ENCODE results near the gene FAM20A.

The FAM20A gene

GRCh38 chr17:68513932-68514331 is 87.2 kb downstream of the FAM20A start:
- Histone ChIP-seq H3K9me3 (ENCODE audit: control extremely low read depth in 1 of 5, control insufficient read depth in 4 of 5, insufficient read depth in 2 of 5, low read depth in 1 of 5, low read length in 4 of 5) (no peaks in the 10 kb centered on the region), H3K4me1 (ENCODE audit: control extremely low read depth in 1 of 4, control insufficient read depth in 4 of 4, insufficient read depth in 4 of 4, low read length in 3 of 4) (peaks cover 15 to 52% (median 32%) of the 10 kb centered on the region in 4 experiments), H3K4me3 (ENCODE audit: control insufficient read depth in 1 of 7, extremely low read depth in 1 of 7, insufficient read depth in 4 of 7, low read depth in 2 of 7, low read length in 6 of 7) (peak overlapping the region in 6 of 7 experiments; percentile 85 to 98 (median 96)), H3K27ac (ENCODE audit: insufficient read depth in 1 of 2, low read depth in 1 of 2, low read length in 2 of 2, poor library complexity in 1 of 2, severe bottlenecking in 2 of 2) (peak overlapping the region in 1 of 2 experiments; percentile 98), H3K27me3 (replicated peaks in 2 of 5; ENCODE audit: control insufficient read depth in 4 of 5, insufficient read depth in 5 of 5, low read length in 4 of 5) (no peaks in the 10 kb centered on the region), H3K36me3 (ENCODE audit: control insufficient read depth in 4 of 4, insufficient read depth in 4 of 4, low read length in 3 of 4) (peaks cover 11 to 35% (median 27%) of the 10 kb centered on the region in 4 experiments)
- CTCF ChIA-PET, result no interaction called here
- POLR2A ChIA-PET, result no interaction called here
- no peak for DNase-seq
- WGBS (ENCODE audit: insufficient coverage), result 67% methylated on average over 2 of the region's 3 CpGs

GRCh38 chr17:68512960-68513474 is 88.2 kb downstream of the FAM20A start:
- CTCF ChIA-PET, result interaction anchor here (1.0 kb wide), 1 partner anchor 32 kb away, joined by 3 read pairs; no protein-coding TSS in a partner anchor
- Histone ChIP-seq H3K4me1 (ENCODE audit: control extremely low read depth in 1 of 4, control insufficient read depth in 4 of 4, insufficient read depth in 4 of 4, low read length in 3 of 4) (peaks cover 15 to 52% (median 32%) of the 10 kb centered on the region in 4 experiments), H3K4me3 (ENCODE audit: control insufficient read depth in 1 of 7, extremely low read depth in 1 of 7, insufficient read depth in 4 of 7, low read depth in 2 of 7, low read length in 6 of 7) (peak overlapping the region; percentile 58 to 98 (median 96)), H3K27ac (ENCODE audit: insufficient read depth in 1 of 2, low read depth in 1 of 2, low read length in 2 of 2, poor library complexity in 1 of 2, severe bottlenecking in 2 of 2) (peak overlapping the region; percentile 93 to 98), H3K27me3 (replicated peaks in 2 of 5; ENCODE audit: control insufficient read depth in 4 of 5, insufficient read depth in 5 of 5, low read length in 4 of 5) (no peaks in the 10 kb centered on the region), H3K36me3 (ENCODE audit: control insufficient read depth in 4 of 4, insufficient read depth in 4 of 4, low read length in 3 of 4) (peaks cover 11 to 28% (median 19%) of the 10 kb centered on the region in 4 experiments), H3K9me3 (ENCODE audit: control extremely low read depth in 1 of 5, control insufficient read depth in 4 of 5, insufficient read depth in 2 of 5, low read depth in 1 of 5, low read length in 4 of 5) (no peaks in the 10 kb centered on the region)
- POLR2A ChIA-PET, result interaction anchor here (0.7 to 1.1 kb wide), 2 partner anchors 24 to 77 kb away, joined by 3 to 4 read pairs; no protein-coding TSS in a partner anchor
- 0% methylated on average over 17 of the region's 20 CpGs for WGBS (ENCODE audit: insufficient coverage)
- DNase-seq, result peak in 1 of 3 donors; percentile 53

GRCh38 chr17:68512247-68512959 is 88.8 kb downstream of the FAM20A start, which contains the start of gene PRKAR1A:
Gene PRKAR1A, plus strand, starts transcription at chr17:68512430. Its CDS starts 2,970 bp downstream, at chr17:68515400.
- POLR2A ChIA-PET, result interaction anchor here (0.7 to 1.1 kb wide), 2 partner anchors 24 to 76 kb away, joined by 3 to 4 read pairs; no protein-coding TSS in a partner anchor
- peaks cover 15 to 52% (median 32%) of the 10 kb centered on the region in 4 experiments for H3K4me1 ChIP-seq (ENCODE audit: control extremely low read depth in 1 of 4, control insufficient read depth in 4 of 4, insufficient read depth in 4 of 4, low read length in 3 of 4)
- peak; percentile 96 to 97 (median 97) for DNase-seq
- peak within 1 kb of the TSS; percentile 93 to 98 for H3K27ac ChIP-seq (ENCODE audit: insufficient read depth in 1 of 2, low read depth in 1 of 2, low read length in 2 of 2, poor library complexity in 1 of 2, severe bottlenecking in 2 of 2)
- no peaks in the 10 kb centered on the region for H3K9me3 ChIP-seq (ENCODE audit: control extremely low read depth in 1 of 5, control insufficient read depth in 4 of 5, insufficient read depth in 2 of 5, low read depth in 1 of 5, low read length in 4 of 5)
- WGBS (ENCODE audit: insufficient coverage), result under 1% methylated on average over 78 of the region's 81 CpGs
- no peaks in the 10 kb centered on the region for H3K27me3 ChIP-seq (replicated peaks in 2 of 5; ENCODE audit: control insufficient read depth in 4 of 5, insufficient read depth in 5 of 5, low read length in 4 of 5)
- peaks cover 9 to 27% (median 15%) of the 10 kb centered on the region in 4 experiments for H3K36me3 ChIP-seq (ENCODE audit: control insufficient read depth in 4 of 4, insufficient read depth in 4 of 4, low read length in 3 of 4)
- H3K4me3 ChIP-seq (ENCODE audit: control insufficient read depth in 1 of 7, extremely low read depth in 1 of 7, insufficient read depth in 4 of 7, low read depth in 2 of 7, low read length in 6 of 7), result peak within 1 kb of the TSS; percentile 58 to 98 (median 96)
- CTCF ChIA-PET, result interaction anchor here (0.6 to 1.0 kb wide), 3 partner anchors 32 to 315 kb away, joined by 3 read pairs; no protein-coding TSS in a partner anchor

- Histone ChIP-seq H3K27me3 (replicated peaks in 2 of 5; ENCODE audit: control insufficient read depth in 4 of 5, insufficient read depth in 5 of 5, low read length in 4 of 5) (no peaks in the 10 kb centered on the region), H3K27ac (ENCODE audit: insufficient read depth in 1 of 2, low read depth in 1 of 2, low read length in 2 of 2, poor library complexity in 1 of 2, severe bottlenecking in 2 of 2) (peak overlapping the region; percentile 93 to 98), H3K9me3 (ENCODE audit: control extremely low read depth in 1 of 5, control insufficient read depth in 4 of 5, insufficient read depth in 2 of 5, low read depth in 1 of 5, low read length in 4 of 5) (no peaks in the 10 kb centered on the region), H3K4me1 (ENCODE audit: control extremely low read depth in 1 of 4, control insufficient read depth in 4 of 4, insufficient read depth in 4 of 4, low read length in 3 of 4) (peaks cover 15 to 52% (median 32%) of the 10 kb centered on the region in 4 experiments), H3K4me3 (ENCODE audit: control insufficient read depth in 1 of 7, extremely low read depth in 1 of 7, insufficient read depth in 4 of 7, low read depth in 2 of 7, low read length in 6 of 7) (peak overlapping the region; percentile 58 to 98 (median 96)), H3K36me3 (ENCODE audit: control insufficient read depth in 4 of 4, insufficient read depth in 4 of 4, low read length in 3 of 4) (peaks cover 2 to 22% (median 10%) of the 10 kb centered on the region in 4 experiments)
- ChIA-PET CTCF (interaction anchor here (0.9 to 1.0 kb wide), 2 partner anchors 31 to 36 kb away, joined by 3 read pairs; no protein-coding TSS in a partner anchor), POLR2A (interaction anchor here (0.6 to 1.1 kb wide), 2 partner anchors 76 to 508 kb away, joined by 3 read pairs; no protein-coding TSS in a partner anchor)
- peak; percentile 63 to 84 (median 77) for DNase-seq
- 0% methylated on average over 36 of the region's 49 CpGs for WGBS (ENCODE audit: insufficient coverage)
Observed at GRCh38 chr17:68511671-68512246, 89.4 kb downstream of the FAM20A start.

GRCh38 chr17:68511254-68511670 is 89.9 kb downstream of the FAM20A start:
- WGBS (ENCODE audit: insufficient coverage), result 0% methylated on average over 6 of the region's 10 CpGs
- ChIA-PET POLR2A (interaction anchor here (0.6 kb wide), 1 partner anchor 507 kb away, joined by 3 read pairs; no protein-coding TSS in a partner anchor), CTCF (interaction anchor here (0.9 to 1.7 kb wide), 4 partner anchors 9 to 47 kb away, joined by 4 to 7 read pairs (median 5); no protein-coding TSS in a partner anchor)
- Histone ChIP-seq H3K4me1 (ENCODE audit: control extremely low read depth in 1 of 4, control insufficient read depth in 4 of 4, insufficient read depth in 4 of 4, low read length in 3 of 4) (peaks cover 15 to 52% (median 32%) of the 10 kb centered on the region in 4 experiments), H3K27me3 (replicated peaks in 2 of 5; ENCODE audit: control insufficient read depth in 4 of 5, insufficient read depth in 5 of 5, low read length in 4 of 5) (no peaks in the 10 kb centered on the region), H3K4me3 (ENCODE audit: control insufficient read depth in 1 of 7, extremely low read depth in 1 of 7, insufficient read depth in 4 of 7, low read depth in 2 of 7, low read length in 6 of 7) (peak overlapping the region; percentile 58 to 98 (median 96)), H3K36me3 (ENCODE audit: control insufficient read depth in 4 of 4, insufficient read depth in 4 of 4, low read length in 3 of 4) (peaks cover 0 to 18% (median 7%) of the 10 kb centered on the region in 4 experiments), H3K27ac (ENCODE audit: insufficient read depth in 1 of 2, low read depth in 1 of 2, low read length in 2 of 2, poor library complexity in 1 of 2, severe bottlenecking in 2 of 2) (peak overlapping the region in 1 of 2 experiments; percentile 98), H3K9me3 (ENCODE audit: control extremely low read depth in 1 of 5, control insufficient read depth in 4 of 5, insufficient read depth in 2 of 5, low read depth in 1 of 5, low read length in 4 of 5) (no peaks in the 10 kb centered on the region)
- DNase-seq, result no peak

- CTCF ChIA-PET, result interaction anchor here (1.0 to 1.7 kb wide), 5 partner anchors 9 to 45 kb away, joined by 3 to 7 read pairs (median 4); no protein-coding TSS in a partner anchor
Observed at GRCh38 chr17:68509141-68510057, 91.8 kb downstream of the FAM20A start.

More at GRCh38 chr17:68509141-68510057, 91.8 kb downstream of the FAM20A start:
- H3K27me3 ChIP-seq (replicated peaks in 2 of 5; ENCODE audit: control insufficient read depth in 4 of 5, insufficient read depth in 5 of 5, low read length in 4 of 5), result no peaks in the 10 kb centered on the region
- H3K4me3 ChIP-seq (ENCODE audit: control insufficient read depth in 1 of 7, extremely low read depth in 1 of 7, insufficient read depth in 4 of 7, low read depth in 2 of 7, low read length in 6 of 7), result peak overlapping the region in 1 of 7 experiments; percentile 26
- 60% methylated on average over 8 of the region's 9 CpGs for WGBS (ENCODE audit: insufficient coverage)
- DNase-seq, result peak in 2 of 3 donors; percentile 30 to 55
- no peaks in the 10 kb centered on the region for H3K36me3 ChIP-seq (ENCODE audit: control insufficient read depth in 4 of 4, insufficient read depth in 4 of 4, low read length in 3 of 4)
- H3K27ac ChIP-seq (ENCODE audit: insufficient read depth in 1 of 2, low read depth in 1 of 2, low read length in 2 of 2, poor library complexity in 1 of 2, severe bottlenecking in 2 of 2), result no peak overlapping the region
- no peaks in the 10 kb centered on the region for H3K9me3 ChIP-seq (ENCODE audit: control extremely low read depth in 1 of 5, control insufficient read depth in 4 of 5, insufficient read depth in 2 of 5, low read depth in 1 of 5, low read length in 4 of 5)
- H3K4me1 ChIP-seq (ENCODE audit: control extremely low read depth in 1 of 4, control insufficient read depth in 4 of 4, insufficient read depth in 4 of 4, low read length in 3 of 4), result peaks cover 8 to 44% (median 28%) of the 10 kb centered on the region in 4 experiments
- POLR2A ChIA-PET, result interaction anchor here (1.3 kb wide), 1 partner anchor 12 kb away, joined by 4 read pairs; no protein-coding TSS in a partner anchor

Measured in common myeloid progenitor, CD34-positive (primary cell).